ENCODE measurements around the gene KIRREL1.
"Not testable (repeated sequence)": the region's sequence is repeated elsewhere in the genome, so short reads cannot be mapped to it uniquely, and the experiment has no call there.

KIRREL1 gene

GRCh38 chr1:158112994-158113758 lies 119.7 kb downstream of the KIRREL1 start:
- no peak for DNase-seq

- DNase-seq: no peak
Measured at GRCh38 chr1:158113759-158114127, 120.3 kb downstream of the KIRREL1 start.

GRCh38 chr1:158115126-158115525 lies 121.7 kb downstream of the KIRREL1 start:
- no peak for DNase-seq

GRCh38 chr1:158116311-158117167 lies 123.1 kb downstream of the KIRREL1 start:
- no peak for DNase-seq

GRCh38 chr1:158117854-158118704 lies 124.6 kb downstream of the KIRREL1 start:
- DNase-seq: no peak

GRCh38 chr1:158118713-158119402 lies 125.4 kb downstream of the KIRREL1 start:
- DNase-seq: no peak

GRCh38 chr1:158119976-158120653 lies 126.7 kb downstream of the KIRREL1 start:
- DNase-seq: no peak

- peak; percentile 18 to 25 for DNase-seq
Measured at GRCh38 chr1:158121604-158122254, 128.3 kb downstream of the KIRREL1 start.

GRCh38 chr1:158122833-158123388 lies 129.5 kb downstream of the KIRREL1 start:
- no peak for DNase-seq

GRCh38 chr1:158124034-158124433 lies 130.6 kb downstream of the KIRREL1 start:
- DNase-seq: peak; percentile 31 to 47

GRCh38 chr1:158124999-158125398 lies 131.6 kb downstream of the KIRREL1 start:
- DNase-seq: peak; percentile 46 to 66

- DNase-seq: no peak
Measured at GRCh38 chr1:158126425-158126824, 133.0 kb downstream of the KIRREL1 start.

- not testable (repeated sequence) for DNase-seq
Measured at GRCh38 chr1:158128531-158128930, 135.1 kb downstream of the KIRREL1 start.

GRCh38 chr1:158131217-158131616 lies 137.8 kb downstream of the KIRREL1 start:
- no peak for DNase-seq

- no peak for DNase-seq
Measured at GRCh38 chr1:158140764-158141192, 147.3 kb downstream of the KIRREL1 start.

GRCh38 chr1:158145173-158145719 lies 151.8 kb downstream of the KIRREL1 start:
- no peak for DNase-seq

GRCh38 chr1:158146165-158146564 lies 152.7 kb downstream of the KIRREL1 start:
- DNase-seq: no peak

- DNase-seq: no peak
Measured at GRCh38 chr1:158146739-158147138, 153.3 kb downstream of the KIRREL1 start.

- DNase-seq: no peak
Measured at GRCh38 chr1:158147401-158147800, 154.0 kb downstream of the KIRREL1 start.

- no peak for DNase-seq
Measured at GRCh38 chr1:158147869-158148268, 154.4 kb downstream of the KIRREL1 start.

- no peak for DNase-seq
Measured at GRCh38 chr1:158148468-158148867, 155.0 kb downstream of the KIRREL1 start.
